GM23248 (cell line): Measurements from ENCODE around the gene PFKP. TPM values are rescaled to one million over a fixed set of nuclear protein-coding genes. Genes with fewer than 3 reads are reported as not detected.

Experiments
- DNase-seq: peaks from one replicate; pipeline ENCODE4 v3.0.0-alpha.2; 2015
- H2AFZ ChIP-seq: fragments of 200-600 bp; sonication (generic); 2 replicates; pipeline ENCODE4 v1.6.1; 2016; ENCODE audit warnings: antibody characterized with exemption
- H3F3A ChIP-seq: fragments of 200-600 bp; sonication (generic); 2 replicates; pipeline ENCODE4 v1.6.1; 2016; ENCODE audit warnings: mild to moderate bottlenecking, antibody characterized with exemption, mixed run types; ENCODE audit not compliant: insufficient read depth
- H3K27ac ChIP-seq: fragments of 200-600 bp; sonication (generic); 2 replicates; pipeline ENCODE4 v1.5.1; 2016; ENCODE audit warnings: mild to moderate bottlenecking
- H3K27me3 ChIP-seq: fragments of 200-600 bp; sonication (generic); replicated peaks from 2 replicates; pipeline ENCODE4 v1.6.1; 2016; ENCODE audit warnings: mild to moderate bottlenecking; ENCODE audit not compliant: insufficient read depth
- H3K36me3 ChIP-seq: fragments of 200-600 bp; sonication (generic); 2 replicates; pipeline ENCODE4 v1.6.1; 2016; ENCODE audit warnings: low read depth, mild to moderate bottlenecking
- H3K4me1 ChIP-seq: fragments of 200-600 bp; sonication (generic); 2 replicates; pipeline ENCODE4 v1.6.1; 2016; ENCODE audit warnings: mild to moderate bottlenecking; ENCODE audit not compliant: insufficient read depth
- H3K4me2 ChIP-seq: fragments of 200-600 bp; sonication (generic); one replicate; pipeline ENCODE4 v1.6.1; 2016; ENCODE audit warnings: mild to moderate bottlenecking; ENCODE audit not compliant: unreplicated experiment
- H3K4me3 ChIP-seq: fragments of 200-600 bp; sonication (generic); 2 replicates; pipeline ENCODE4 v1.5.1; 2016; ENCODE audit warnings: mild to moderate bottlenecking
- H3K79me2 ChIP-seq: fragments of 200-600 bp; sonication (generic); 2 replicates; pipeline ENCODE4 v1.6.1; 2016; ENCODE audit warnings: mild to moderate bottlenecking; ENCODE audit not compliant: insufficient read depth
- H3K9ac ChIP-seq: fragments of 200-600 bp; sonication (generic); 2 replicates; pipeline ENCODE4 v1.6.1; 2016; ENCODE audit warnings: mild to moderate bottlenecking
- H3K9me2 ChIP-seq: fragments of 200-600 bp; sonication (generic); 2 replicates; pipeline ENCODE4 v1.6.1; 2016; ENCODE audit warnings: mixed run types, mild to moderate bottlenecking, moderate library complexity; ENCODE audit not compliant: insufficient read depth
- H3K9me3 ChIP-seq: fragments of 200-600 bp; sonication (generic); one replicate; pipeline ENCODE4 v1.6.1; 2017; ENCODE audit warnings: low read depth
- H4K20me1 ChIP-seq: fragments of 200-600 bp; sonication (generic); 2 replicates; pipeline ENCODE4 v1.6.0; 2016; ENCODE audit not compliant: insufficient read depth
- EZH2 ChIP-seq: fragments of 200-600 bp; sonication (generic); IDR thresholded peaks from 2 replicates; pipeline ENCODE4 v1.6.1; 2018; ENCODE audit warnings: antibody characterized with exemption, mild to moderate bottlenecking; ENCODE audit not compliant: insufficient read depth, poor library complexity, severe bottlenecking
- EZH2phosphoT487 ChIP-seq: fragments of 200-600 bp; sonication (generic); IDR thresholded peaks from 2 replicates; pipeline ENCODE4 v1.6.1; 2018; ENCODE audit warnings: antibody characterized with exemption, moderate library complexity, mild to moderate bottlenecking, low read depth; ENCODE audit not compliant: insufficient read depth
- WGBS, 2 experiments: methylation state at CpG; one replicate each; pipeline ENCODE4 v1.1.6; 2015 to 2017; ENCODE audit warnings: low lambda C conversion rate in 2 of 2, low coverage in 1 of 2; ENCODE audit errors: missing lambda C conversion rate in 2 of 2; 5-methylcytosine and 5-hydroxymethylcytosine counted together
- in situ Hi-C: fragments of 300-500 bp; cut with MboI; formaldehyde crosslinking; loops from 2 replicates; pipeline ENCODE4 v1.15.0; 2020
- polyA plus RNA-seq: library from polyadenylated mRNA; unstranded; fragments of >200 nt; fragmentation: Nextera tagmentation; extraction: Ambion mirVana; gene quantifications from 2 replicates; pipeline ENCODE4 v1.2.1, GENCODE V29; 2016
- total RNA-seq: library from RNA; depleted of rRNA; stranded (reverse); fragments of >200 nt; shearing (Covaris generic); gene quantifications from 2 replicates; pipeline ENCODE4 v1.2.3, GENCODE V29; 2014

PFKP gene
- total and polyA plus RNA-seq, 2 experiments from 2014 or later: 133 to 159 TPM

DNA sequence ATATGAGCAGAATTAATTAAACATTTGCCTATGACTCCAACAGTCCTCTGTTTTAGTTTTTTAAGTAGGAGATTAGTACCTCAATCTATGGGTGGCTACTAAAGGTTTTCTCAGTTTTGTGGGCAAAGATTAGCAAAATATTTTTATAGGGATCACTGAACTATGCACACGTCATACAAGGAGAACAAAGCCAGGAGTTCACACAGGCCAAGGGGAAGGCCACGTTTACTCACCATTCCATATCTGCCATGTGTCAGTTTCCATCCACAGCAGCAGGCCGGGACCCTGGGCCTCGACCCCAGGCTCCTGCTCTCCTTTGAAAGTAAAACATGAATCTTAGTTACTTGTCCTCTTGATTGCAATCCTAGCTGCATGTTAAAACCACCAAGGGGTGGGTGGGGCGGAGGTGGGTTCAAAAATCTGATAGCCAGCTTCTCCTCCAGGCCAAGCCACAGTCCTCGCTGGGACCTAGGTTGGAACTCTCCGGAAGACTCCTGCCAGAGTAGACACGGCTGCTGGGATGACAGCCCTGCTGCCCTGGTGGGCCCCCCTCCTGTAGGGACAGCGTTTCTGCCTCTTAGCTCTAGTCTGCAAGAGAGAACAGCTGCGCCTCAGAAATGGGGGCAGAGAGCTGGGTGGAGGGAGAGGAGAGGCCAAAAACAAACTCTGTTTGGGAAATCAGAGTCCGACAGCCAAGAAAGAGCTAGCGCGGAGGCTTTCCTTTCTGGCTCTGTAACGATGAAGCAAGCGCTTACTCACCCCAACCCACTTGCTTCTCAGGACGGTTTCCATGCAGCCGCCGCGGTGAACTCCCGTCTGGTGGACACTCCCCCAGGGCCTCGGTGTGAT, 69.6 kb downstream of the PFKP start:
- Histone ChIP-seq H3K9me3 (no peaks in the 10 kb centered on the region), H3F3A (peaks cover 90% of the 10 kb centered on the region), H3K27ac (peak overlapping the region; percentile 94), H3K9me2 (no peaks in the 10 kb centered on the region), H3K9ac (peak overlapping the region; percentile 75), H3K36me3 (peaks cover 79% of the 10 kb centered on the region), H3K4me3 (peak overlapping the region; percentile 12; the same call in 1 of the 2 replicates), H3K4me2 (peak overlapping the region; percentile 62), H3K79me2 (no peaks in the 10 kb centered on the region), H3K4me1 (peaks cover 22% of the 10 kb centered on the region), H3K27me3 (no peaks in the 10 kb centered on the region), H4K20me1 (no peaks in the 10 kb centered on the region), H2AFZ (no peak overlapping the region)
- in situ Hi-C loops: no loop called here
- TF ChIP-seq EZH2 (no peak), EZH2phosphoT487 (no peak)
- 8% methylated on average over 21 of the region's 21 CpGs for WGBS, 2 experiments
- peak; percentile 98 for DNase-seq

DNA sequence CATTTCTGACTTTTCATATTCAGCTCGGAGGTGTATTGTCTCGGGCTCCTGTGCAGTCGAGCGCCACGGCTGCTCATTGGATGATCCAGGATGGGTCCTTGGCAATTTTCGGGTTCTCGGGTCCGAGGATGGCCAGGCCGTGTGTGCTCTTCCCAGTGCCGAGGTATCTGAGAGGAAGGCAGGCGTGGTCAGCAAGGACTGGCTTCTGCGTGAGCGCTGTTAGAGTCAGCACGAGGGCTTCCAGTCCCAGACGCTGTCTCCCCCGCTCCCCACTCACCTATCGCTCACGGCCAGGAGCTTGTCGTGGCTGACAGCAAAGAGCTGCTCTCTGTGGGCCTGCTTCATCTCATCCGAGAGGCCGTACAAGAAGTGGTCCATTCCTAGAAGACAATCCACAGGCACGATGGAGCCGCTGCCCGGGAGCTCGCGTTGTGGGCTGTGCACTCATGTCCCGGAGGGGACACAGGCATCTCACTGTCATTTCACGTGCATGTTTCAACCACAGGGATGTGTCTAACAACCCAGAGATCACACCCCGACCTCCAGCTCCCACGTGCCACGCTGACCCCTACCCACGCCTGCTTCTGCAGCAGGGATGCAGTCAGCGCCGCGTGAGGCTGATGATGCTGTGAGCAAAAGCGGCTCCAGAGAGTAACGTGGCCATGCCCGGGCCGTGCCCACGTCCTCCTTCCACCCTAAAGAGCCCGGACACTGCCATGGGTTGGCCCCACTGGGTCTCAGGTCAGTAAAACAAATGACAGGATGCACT, 70.8 kb downstream of the PFKP start:
- in situ Hi-C loops: no loop called here
- no peaks in the 10 kb centered on the region for H3K9me2 ChIP-seq
- peaks cover 78% of the 10 kb centered on the region for H3K36me3 ChIP-seq
- no peak for DNase-seq
- H3K4me3 ChIP-seq: no peak overlapping the region
- peaks cover 80% of the 10 kb centered on the region for H3F3A ChIP-seq
- H3K4me2 ChIP-seq: no peak overlapping the region
- H4K20me1 ChIP-seq: no peaks in the 10 kb centered on the region
- H3K27me3 ChIP-seq: no peaks in the 10 kb centered on the region
- peaks cover 16% of the 10 kb centered on the region for H3K4me1 ChIP-seq
- WGBS, 2 experiments: 92 to 93% methylated on average over 40 to 41 of the region's 41 CpGs
- H3K9ac ChIP-seq: peak overlapping the region; percentile 31; the same call in 1 of the 2 replicates
- no peaks in the 10 kb centered on the region for H3K79me2 ChIP-seq
- TF ChIP-seq EZH2 (no peak), EZH2phosphoT487 (no peak)
- H3K27ac ChIP-seq: peak overlapping the region; percentile 94
- no peak overlapping the region for H2AFZ ChIP-seq
- no peaks in the 10 kb centered on the region for H3K9me3 ChIP-seq

DNA sequence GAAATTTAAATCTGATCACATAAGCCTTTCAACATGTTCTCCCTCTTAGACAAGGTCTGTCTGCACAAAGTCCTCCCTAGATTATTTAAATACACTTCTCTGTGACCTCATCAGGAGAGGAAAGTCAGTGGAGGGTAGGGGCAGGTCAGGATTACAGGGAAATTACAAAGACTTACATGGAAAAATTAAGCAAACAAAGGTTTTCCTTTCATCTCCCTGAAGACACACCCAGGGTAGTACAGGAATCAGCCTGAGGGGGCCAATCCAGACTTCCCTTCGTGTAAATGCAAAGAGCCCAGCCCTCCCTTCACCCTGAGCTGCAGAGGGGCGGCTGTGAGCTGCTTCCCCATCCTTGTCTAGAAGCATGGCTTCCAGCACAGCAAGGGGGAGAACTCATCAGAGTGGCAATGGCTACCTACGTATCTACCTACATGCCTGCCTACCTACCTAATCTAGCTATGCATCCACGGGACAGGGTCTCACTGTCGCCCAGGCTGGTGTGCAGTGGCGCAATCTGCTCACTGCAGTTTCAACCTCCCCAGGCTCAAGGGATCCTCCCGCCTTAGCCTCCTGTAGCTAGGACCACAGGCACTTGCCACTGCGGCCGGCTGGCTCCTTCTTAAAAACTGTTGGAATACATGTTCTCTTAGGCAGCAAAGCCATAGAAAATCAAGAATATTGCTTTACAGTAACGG, 72.0 kb downstream of the PFKP start:
- Histone ChIP-seq H3K4me3 (no peak overlapping the region), H3K79me2 (no peaks in the 10 kb centered on the region), H3K9me3 (no peaks in the 10 kb centered on the region), H3K4me2 (no peak overlapping the region), H4K20me1 (no peaks in the 10 kb centered on the region), H2AFZ (no peak overlapping the region), H3F3A (peaks cover 69% of the 10 kb centered on the region), H3K9me2 (no peaks in the 10 kb centered on the region), H3K4me1 (peaks cover 16% of the 10 kb centered on the region), H3K27me3 (no peaks in the 10 kb centered on the region), H3K9ac (no peak overlapping the region), H3K36me3 (peaks cover 79% of the 10 kb centered on the region), H3K27ac (no peak overlapping the region)
- TF ChIP-seq EZH2phosphoT487 (no peak), EZH2 (no peak)
- in situ Hi-C loops: no loop called here
- 90 to 94% methylated on average over 10 of the region's 10 CpGs for WGBS, 2 experiments
- no peak for DNase-seq

DNA sequence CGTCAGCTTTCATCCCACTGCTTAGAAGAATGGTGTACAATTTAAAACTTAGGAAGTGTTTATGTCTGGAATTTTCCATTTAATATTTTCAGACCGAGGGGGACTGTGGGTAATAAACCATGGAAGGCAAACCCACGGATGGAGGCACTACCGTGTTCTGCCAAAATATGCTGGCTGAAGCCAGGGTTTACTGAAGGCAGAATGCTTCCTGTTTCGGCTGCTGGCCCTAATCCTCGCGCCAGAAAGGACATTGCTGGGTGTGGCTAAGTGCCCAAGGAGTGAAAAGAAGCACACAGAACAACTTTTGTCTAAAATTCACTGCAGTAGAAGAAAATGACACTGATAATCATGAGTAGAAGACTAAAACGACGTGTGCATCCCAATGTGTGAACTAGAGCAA, 72.9 kb downstream of the PFKP start:
- Histone ChIP-seq H3K4me2 (no peak overlapping the region), H3K27ac (no peak overlapping the region), H2AFZ (no peak overlapping the region), H4K20me1 (no peaks in the 10 kb centered on the region), H3K27me3 (no peaks in the 10 kb centered on the region), H3K79me2 (no peaks in the 10 kb centered on the region), H3K4me3 (no peak overlapping the region), H3F3A (peaks cover 60% of the 10 kb centered on the region), H3K36me3 (peaks cover 78% of the 10 kb centered on the region), H3K4me1 (peaks cover 16% of the 10 kb centered on the region), H3K9me2 (no peaks in the 10 kb centered on the region), H3K9ac (no peak overlapping the region), H3K9me3 (no peaks in the 10 kb centered on the region)
- 44 to 48% methylated on average over 9 of the region's 9 CpGs for WGBS, 2 experiments
- TF ChIP-seq EZH2phosphoT487: no peak
- DNase-seq: no peak
- in situ Hi-C loops: no loop called here
